Thoracic aorta (tissue), 2 donors: ENCODE measurements around the gene PUS3. TPM values are rescaled to one million over a fixed set of nuclear protein-coding genes. Genes with fewer than 3 reads are reported as not detected.

Experiments
- ATAC-seq: fragments of 150-250 bp; one replicate; pipeline ENCODE4 v1.8.0; 2017; ENCODE audit warnings: low read depth; ENCODE audit not compliant: insufficient number of reproducible peaks, low FRiP score
- DNase-seq: peaks from one replicate; pipeline ENCODE4 v3.0.0-alpha.2; 2020; ENCODE audit warnings: low spot score
- H3K27ac ChIP-seq, 2 donors: fragments of 200-600 bp; sonication (generic); 1 replicate in 1 of 2; 2 replicates in 1 of 2; pipeline ENCODE4 v1.5.1; 2016; ENCODE audit warnings: mild to moderate bottlenecking in 2 of 2, moderate library complexity in 2 of 2
- H3K27me3 ChIP-seq: fragments of 200-600 bp; sonication (generic); replicated peaks from 2 replicates; pipeline ENCODE4 v1.6.0; 2016; ENCODE audit warnings: mild to moderate bottlenecking; ENCODE audit not compliant: insufficient read depth
- H3K36me3 ChIP-seq: fragments of 200-600 bp; sonication (generic); one replicate; pipeline ENCODE4 v1.5.1; 2016
- H3K4me1 ChIP-seq, 2 donors: fragments of 200-600 bp; sonication (generic); 1 replicate in 1 of 2; 2 replicates in 1 of 2; pipeline versions ENCODE4 v1.5.1 to v1.6.0; 2016; ENCODE audit warnings: low read depth in 2 of 2, mild to moderate bottlenecking in 1 of 2; ENCODE audit not compliant: control insufficient read depth in 1 of 2
- H3K4me3 ChIP-seq: fragments of 200-600 bp; sonication (generic); 2 replicates; pipeline ENCODE4 v1.5.1; 2016; ENCODE audit warnings: mild to moderate bottlenecking
- H3K9me3 ChIP-seq: fragments of 200-600 bp; sonication (generic); 2 replicates; pipeline ENCODE4 v1.5.1; 2016
- total RNA-seq, 2 donors: library from RNA; depleted of rRNA; stranded (reverse); fragments of >200 nt; gene quantifications; one replicate each; pipeline versions ENCODE4 v1.1.0 to v1.2.3, GENCODE V29; 2016
- TF ChIP-seq, protein P1 (sequence below): fragments of 200-600 bp; sonication (generic); IDR thresholded peaks from one replicate; pipeline ENCODE4 v1.5.1; 2019; ENCODE audit warnings: antibody characterized with exemption

PUS3 gene
- total RNA-seq, 2 donors from 2014 or later = 1.6 to 16.9 TPM

DNA sequence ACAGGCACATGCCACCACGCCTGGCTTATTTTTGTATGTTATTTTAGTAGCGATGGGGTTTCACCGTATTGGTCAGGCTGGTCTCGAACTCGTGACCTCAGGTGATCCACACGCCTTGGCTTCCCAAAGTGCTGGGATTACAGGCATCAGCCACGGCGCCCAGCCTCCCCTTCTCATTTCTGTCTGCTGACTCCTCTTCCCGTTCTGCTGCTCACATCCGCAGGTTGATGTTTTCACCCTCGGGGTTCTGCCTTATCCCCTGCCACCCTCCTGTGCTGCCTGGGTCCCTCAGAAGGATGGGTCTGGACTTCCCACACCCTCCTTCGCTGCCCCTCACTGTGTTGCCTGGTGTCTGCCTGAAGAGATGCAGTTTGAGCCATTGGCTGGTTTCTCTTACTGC lies 23.7 kb upstream of the PUS3 start:
- Histone ChIP-seq H3K36me3 (no peaks in the 10 kb centered on the region), H3K27me3 (no peaks in the 10 kb centered on the region), H3K9me3 (no peaks in the 10 kb centered on the region), H3K4me3 (no peak overlapping the region), H3K27ac (no peak overlapping the region), H3K4me1 (no peaks in the 10 kb centered on the region)
- DNase-seq = no peak
- TF ChIP-seq, protein P1, sequence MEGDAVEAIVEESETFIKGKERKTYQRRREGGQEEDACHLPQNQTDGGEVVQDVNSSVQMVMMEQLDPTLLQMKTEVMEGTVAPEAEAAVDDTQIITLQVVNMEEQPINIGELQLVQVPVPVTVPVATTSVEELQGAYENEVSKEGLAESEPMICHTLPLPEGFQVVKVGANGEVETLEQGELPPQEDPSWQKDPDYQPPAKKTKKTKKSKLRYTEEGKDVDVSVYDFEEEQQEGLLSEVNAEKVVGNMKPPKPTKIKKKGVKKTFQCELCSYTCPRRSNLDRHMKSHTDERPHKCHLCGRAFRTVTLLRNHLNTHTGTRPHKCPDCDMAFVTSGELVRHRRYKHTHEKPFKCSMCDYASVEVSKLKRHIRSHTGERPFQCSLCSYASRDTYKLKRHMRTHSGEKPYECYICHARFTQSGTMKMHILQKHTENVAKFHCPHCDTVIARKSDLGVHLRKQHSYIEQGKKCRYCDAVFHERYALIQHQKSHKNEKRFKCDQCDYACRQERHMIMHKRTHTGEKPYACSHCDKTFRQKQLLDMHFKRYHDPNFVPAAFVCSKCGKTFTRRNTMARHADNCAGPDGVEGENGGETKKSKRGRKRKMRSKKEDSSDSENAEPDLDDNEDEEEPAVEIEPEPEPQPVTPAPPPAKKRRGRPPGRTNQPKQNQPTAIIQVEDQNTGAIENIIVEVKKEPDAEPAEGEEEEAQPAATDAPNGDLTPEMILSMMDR = no peak
- ATAC-seq = no peak

DNA sequence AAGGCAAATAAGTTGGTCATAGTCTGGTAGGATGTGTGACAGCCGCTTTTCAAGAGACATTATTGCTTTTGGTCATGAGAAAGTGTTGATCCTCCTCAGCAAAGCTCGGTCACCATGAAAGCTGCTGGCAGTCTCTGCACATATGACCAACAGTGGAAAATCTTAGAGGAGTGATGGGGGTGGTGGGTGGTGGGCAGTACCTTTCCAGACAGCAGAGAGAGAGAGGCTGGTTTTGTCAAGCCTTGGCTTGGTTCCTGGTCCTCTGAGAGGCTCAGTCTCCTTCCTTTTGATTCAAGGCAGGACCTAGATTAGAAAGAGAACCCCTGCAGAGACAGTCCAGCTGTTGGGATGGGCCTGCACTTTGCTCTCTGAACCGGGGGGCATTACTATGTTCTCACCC lies 22.8 kb upstream of the PUS3 start:
- Histone ChIP-seq H3K9me3 (no peaks in the 10 kb centered on the region), H3K4me1 (no peaks in the 10 kb centered on the region), H3K27ac (no peak overlapping the region), H3K4me3 (no peak overlapping the region), H3K36me3 (no peaks in the 10 kb centered on the region), H3K27me3 (no peaks in the 10 kb centered on the region)
- ATAC-seq = no peak
- TF ChIP-seq, protein P1 = no peak
- no peak for DNase-seq

DNA sequence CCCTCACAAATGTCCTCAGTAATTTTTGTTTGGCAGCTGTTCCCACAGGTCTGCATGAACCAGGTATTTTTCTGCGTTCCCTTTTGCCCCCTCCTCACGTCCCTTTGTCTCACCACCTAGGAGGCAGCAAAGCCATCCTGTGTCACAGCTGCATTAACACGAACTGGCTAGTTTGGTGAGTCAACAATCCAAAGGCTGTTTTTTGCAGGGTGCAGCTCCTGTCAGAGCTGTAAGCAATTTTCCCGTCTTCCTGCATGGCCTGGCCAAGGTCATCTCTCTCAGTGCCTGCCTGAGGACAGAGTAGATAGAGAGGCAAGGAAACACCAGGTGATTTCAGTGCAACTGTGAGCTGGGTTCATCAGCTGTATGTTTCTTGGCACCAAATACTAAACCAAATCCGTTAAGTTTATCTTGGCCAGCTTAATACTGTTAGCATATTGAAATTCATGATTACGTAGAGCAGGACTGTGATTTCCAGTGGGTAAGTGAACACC lies 22.3 kb upstream of the PUS3 start:
- H3K4me3 ChIP-seq = no peak overlapping the region
- no peak overlapping the region for H3K27ac ChIP-seq
- DNase-seq = no peak
- no peaks in the 10 kb centered on the region for H3K4me1 ChIP-seq
- no peaks in the 10 kb centered on the region for H3K36me3 ChIP-seq
- no peaks in the 10 kb centered on the region for H3K9me3 ChIP-seq
- no peak for ATAC-seq
- TF ChIP-seq, protein P1 = no peak
- no peaks in the 10 kb centered on the region for H3K27me3 ChIP-seq

DNA sequence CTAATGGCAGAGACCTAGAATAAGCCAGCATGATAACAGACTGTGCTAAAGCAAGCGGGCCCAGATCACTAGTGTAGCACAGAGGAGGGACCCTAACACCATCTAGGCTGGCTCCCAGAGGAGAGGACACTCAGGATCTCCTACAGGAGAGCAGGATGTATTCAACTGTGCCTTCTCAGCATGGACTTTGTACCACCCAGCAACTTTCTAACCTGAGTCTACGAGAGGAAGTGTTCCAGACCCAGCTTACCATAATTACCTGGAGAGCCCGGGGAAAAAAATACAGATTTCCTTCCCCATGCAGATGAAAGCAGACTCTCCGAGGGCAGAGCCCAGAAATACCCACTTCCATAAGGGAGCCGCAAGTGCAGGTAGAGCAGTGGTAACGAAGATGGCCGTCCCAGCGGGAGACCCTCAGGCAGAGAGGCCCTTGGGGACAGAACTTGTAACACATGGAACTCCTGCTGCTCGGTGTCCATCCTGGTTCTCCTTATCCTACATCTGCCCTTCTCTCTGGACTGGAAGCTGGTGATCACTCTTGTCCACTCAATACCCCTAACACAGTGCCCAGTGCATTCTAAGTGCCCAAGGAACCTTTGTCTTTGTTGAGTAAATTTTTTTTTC lies 21.5 kb upstream of the PUS3 start:
- Histone ChIP-seq H3K27ac (no peak overlapping the region), H3K27me3 (no peaks in the 10 kb centered on the region), H3K36me3 (no peaks in the 10 kb centered on the region), H3K4me1 (no peaks in the 10 kb centered on the region), H3K9me3 (no peaks in the 10 kb centered on the region), H3K4me3 (no peak overlapping the region)
- DNase-seq (no peak), ATAC-seq (no peak)
- TF ChIP-seq, protein P1 = no peak

DNA sequence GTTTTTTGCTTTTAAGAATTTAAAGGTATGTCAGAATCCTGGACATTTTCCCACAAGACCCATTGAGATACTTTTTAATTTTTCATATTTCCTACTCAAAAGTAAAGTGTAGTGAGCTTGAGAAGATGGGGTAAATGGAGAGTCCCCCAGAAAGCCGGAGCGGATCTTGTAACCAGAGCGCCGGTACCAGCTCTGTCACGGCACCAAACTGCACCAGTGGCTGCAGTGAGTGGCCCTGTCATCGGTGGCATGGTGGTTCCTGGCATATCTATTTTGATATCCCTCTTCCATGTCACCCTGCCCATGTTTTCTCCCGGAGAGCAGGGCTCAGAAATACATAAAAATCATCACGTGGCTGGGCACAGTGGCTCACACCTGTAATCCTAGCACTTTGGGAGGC lies 20.6 kb upstream of the PUS3 start:
- Histone ChIP-seq H3K27me3 (no peaks in the 10 kb centered on the region), H3K4me1 (no peaks in the 10 kb centered on the region), H3K9me3 (no peaks in the 10 kb centered on the region), H3K36me3 (no peaks in the 10 kb centered on the region), H3K27ac (no peak overlapping the region), H3K4me3 (no peak overlapping the region)
- ATAC-seq (no peak), DNase-seq (no peak)
- TF ChIP-seq, protein P1 = no peak
